Ramos (cell line): Measurements from ENCODE around the gene RGS3.
"Not testable (repeated sequence)": the region's sequence is repeated elsewhere in the genome, so short reads cannot be mapped to it uniquely, and the experiment has no call there.

Source experiments
- in situ Hi-C: fragments of 300-500 bp; cut with MboI; formaldehyde crosslinking; loops from one replicate; pipeline ENCODE4 v1.14.3; 2022; ENCODE audit warnings: low sequenced_read_pairs; ENCODE audit not compliant: unreplicated experiment

Gene RGS3

GRCh38 chr9:113463418-113464285 lies at the start of gene RGS3:
RGS3 (plus strand) TSS chr9:113463727; CDS start chr9:113463803, 76 bp downstream.
- in situ Hi-C loops, result no loop called here

- in situ Hi-C loops, result no loop called here
Observed at GRCh38 chr9:113416149-113416721, 47.3 kb upstream of the RGS3 start.

- in situ Hi-C loops, result no loop called here
Observed at GRCh38 chr9:113417370-113417769, 46.2 kb upstream of the RGS3 start.

GRCh38 chr9:113421726-113422125 lies 41.8 kb upstream of the RGS3 start:
- in situ Hi-C loops, result no loop called here

- in situ Hi-C loops, result no loop called here
Observed at GRCh38 chr9:113425072-113425471, 38.5 kb upstream of the RGS3 start.

GRCh38 chr9:113426701-113427100 lies 36.8 kb upstream of the RGS3 start:
- in situ Hi-C loops, result no loop called here

GRCh38 chr9:113427629-113428028 lies 35.9 kb upstream of the RGS3 start:
- in situ Hi-C loops, result no loop called here

GRCh38 chr9:113428062-113428615 lies 35.4 kb upstream of the RGS3 start:
- in situ Hi-C loops, result no loop called here

- in situ Hi-C loops, result no loop called here
Observed at GRCh38 chr9:113431191-113431590, 32.3 kb upstream of the RGS3 start.

GRCh38 chr9:113436728-113437515 lies 26.6 kb upstream of the RGS3 start:
- in situ Hi-C loops, result no loop called here

- in situ Hi-C loops, result not testable (repeated sequence)
Observed at GRCh38 chr9:113437716-113438115, 25.8 kb upstream of the RGS3 start.

- in situ Hi-C loops, result loop anchor here (5.0 kb wide), 2 partner anchors 138 to 213 kb away; no protein-coding TSS in a partner anchor
Observed at GRCh38 chr9:113444736-113445135, 18.8 kb upstream of the RGS3 start.

- in situ Hi-C loops, result loop anchor here (5.0 kb wide), 2 partner anchors 136 to 211 kb away; no protein-coding TSS in a partner anchor
Observed at GRCh38 chr9:113446323-113446740, 17.2 kb upstream of the RGS3 start.

- in situ Hi-C loops, result loop anchor here (5.0 kb wide), 2 partner anchors 133 to 208 kb away; no protein-coding TSS in a partner anchor
Observed at GRCh38 chr9:113449376-113449775, 14.2 kb upstream of the RGS3 start.

GRCh38 chr9:113452113-113452605 lies 11.4 kb upstream of the RGS3 start:
- in situ Hi-C loops, result no loop called here

GRCh38 chr9:113454914-113455761 lies 8.4 kb upstream of the RGS3 start:
- in situ Hi-C loops, result no loop called here

GRCh38 chr9:113456235-113456634 lies 7.3 kb upstream of the RGS3 start:
- in situ Hi-C loops, result no loop called here

GRCh38 chr9:113461285-113461684 lies 2.2 kb upstream of the RGS3 start:
- in situ Hi-C loops, result no loop called here

GRCh38 chr9:113461943-113462342 lies 1.6 kb upstream of the RGS3 start:
- in situ Hi-C loops, result no loop called here
